Cardiac muscle cell (in vitro differentiated cells and primary cell): ENCODE measurements around the gene SMAD1. TPM values are rescaled to one million over a fixed set of nuclear protein-coding genes. Genes with fewer than 3 reads are reported as not detected.
A peak's percentile ranks its signal among the peaks of the same experiment; 100 is the strongest.

Source experiments
- DNase-seq, 2 donors: peaks; one replicate each; pipeline versions ENCODE4 v3.0.0 to v3.0.0-alpha.2; 2010 to 2017; ENCODE audit warnings: low read depth in 1 of 2, low spot score in 1 of 2
- H3K27ac ChIP-seq: fragments of 200-600 bp; sonication (generic); 2 replicates; pipeline ENCODE4 v1.5.1; 2016
- H3K27me3 ChIP-seq: fragments of 200-600 bp; sonication (generic); 2 replicates; pipeline ENCODE4 v1.6.0; 2016; ENCODE audit warnings: control low read depth
- H3K36me3 ChIP-seq: fragments of 200-600 bp; sonication (generic); 2 replicates; pipeline ENCODE4 v1.5.1; 2016; ENCODE audit warnings: control low read depth
- H3K4me1 ChIP-seq: fragments of 200-600 bp; sonication (generic); 2 replicates; pipeline ENCODE4 v1.8.1; 2017; ENCODE audit warnings: low read depth, mild to moderate bottlenecking, mixed run types
- H3K4me3 ChIP-seq: fragments of 200-600 bp; sonication (generic); 2 replicates; pipeline ENCODE4 v1.5.1; 2016; ENCODE audit warnings: mild to moderate bottlenecking
- H3K9me3 ChIP-seq: fragments of 200-600 bp; sonication (generic); 2 replicates; pipeline ENCODE4 v1.5.1; 2017; ENCODE audit warnings: low read depth, mild to moderate bottlenecking, control low read depth
- CTCF ChIP-seq: IDR thresholded peaks from 2 replicates; pipeline ENCODE4 v1.5.1; 2012; ENCODE audit warnings: low read depth, mild to moderate bottlenecking, low read length
- polyA plus RNA-seq: library from polyadenylated mRNA; unstranded; fragments of >200 nt; fragmentation: Nextera tagmentation; extraction: Ambion mirVana; gene quantifications from 2 replicates; pipeline ENCODE4 v1.2.1, GENCODE V29; 2016
- total RNA-seq: library from RNA; depleted of rRNA; stranded (reverse); fragments of >200 nt; gene quantifications from 2 replicates; pipeline ENCODE4 v1.2.3, GENCODE V29; 2016

Gene SMAD1
- total RNA-seq, result 24.6 and 28.0 TPM in 2 replicates
- polyA plus RNA-seq, result 29.3 and 48.8 TPM in 2 replicates

- H3K9me3 ChIP-seq, result no peaks in the 10 kb centered on the region
- no peaks in the 10 kb centered on the region for H3K27me3 ChIP-seq
- no peaks in the 10 kb centered on the region for H3K36me3 ChIP-seq
- peaks cover 13% of the 10 kb centered on the region for H3K4me1 ChIP-seq
- TF ChIP-seq CTCF, result no peak
- H3K4me3 ChIP-seq, result peak within 1 kb of the TSS; percentile 89
- peak; percentile 94 for DNase-seq
- peak within 1 kb of the TSS; percentile 98 for H3K27ac ChIP-seq
Observed at GRCh38 chr4:145481164-145481941, at the start of gene SMAD1. Gene SMAD1, plus strand, starts transcription at chr4:145481853. Its CDS starts 32,761 bp downstream, at chr4:145514614.

GRCh38 chr4:145433684-145434083 is 48.0 kb upstream of the SMAD1 start:
- no peak for DNase-seq
- Histone ChIP-seq H3K4me3 (no peak overlapping the region), H3K4me1 (no peaks in the 10 kb centered on the region), H3K27ac (no peak overlapping the region), H3K9me3 (no peaks in the 10 kb centered on the region), H3K36me3 (no peaks in the 10 kb centered on the region), H3K27me3 (no peaks in the 10 kb centered on the region)
- no peak for TF ChIP-seq CTCF

GRCh38 chr4:145435646-145436045 is 46.0 kb upstream of the SMAD1 start:
- Histone ChIP-seq H3K27ac (no peak overlapping the region), H3K9me3 (no peaks in the 10 kb centered on the region), H3K4me1 (no peaks in the 10 kb centered on the region), H3K4me3 (no peak overlapping the region), H3K36me3 (no peaks in the 10 kb centered on the region), H3K27me3 (no peaks in the 10 kb centered on the region)
- DNase-seq, result no peak
- no peak for TF ChIP-seq CTCF

GRCh38 chr4:145436114-145436513 is 45.5 kb upstream of the SMAD1 start:
- Histone ChIP-seq H3K27me3 (no peaks in the 10 kb centered on the region), H3K4me1 (no peaks in the 10 kb centered on the region), H3K9me3 (no peaks in the 10 kb centered on the region), H3K27ac (no peak overlapping the region), H3K4me3 (no peak overlapping the region), H3K36me3 (no peaks in the 10 kb centered on the region)
- TF ChIP-seq CTCF, result no peak
- DNase-seq, result no peak

GRCh38 chr4:145436796-145437195 is 44.9 kb upstream of the SMAD1 start:
- no peak for TF ChIP-seq CTCF

More at GRCh38 chr4:145436796-145437195, 44.9 kb upstream of the SMAD1 start:
- H3K4me3 ChIP-seq, result no peak overlapping the region
- no peak for DNase-seq
- H3K36me3 ChIP-seq, result no peaks in the 10 kb centered on the region
- H3K27ac ChIP-seq, result no peak overlapping the region
- no peaks in the 10 kb centered on the region for H3K9me3 ChIP-seq
- H3K27me3 ChIP-seq, result no peaks in the 10 kb centered on the region
- H3K4me1 ChIP-seq, result no peaks in the 10 kb centered on the region
